ENCODE data around the gene MGST1. TPM values are rescaled to one million over a fixed set of nuclear protein-coding genes. Genes with fewer than 3 reads are reported as not detected.

The MGST1 gene
- total RNA-seq, 1 experiment from 2014 or later, result 30.0 TPM

DNA sequence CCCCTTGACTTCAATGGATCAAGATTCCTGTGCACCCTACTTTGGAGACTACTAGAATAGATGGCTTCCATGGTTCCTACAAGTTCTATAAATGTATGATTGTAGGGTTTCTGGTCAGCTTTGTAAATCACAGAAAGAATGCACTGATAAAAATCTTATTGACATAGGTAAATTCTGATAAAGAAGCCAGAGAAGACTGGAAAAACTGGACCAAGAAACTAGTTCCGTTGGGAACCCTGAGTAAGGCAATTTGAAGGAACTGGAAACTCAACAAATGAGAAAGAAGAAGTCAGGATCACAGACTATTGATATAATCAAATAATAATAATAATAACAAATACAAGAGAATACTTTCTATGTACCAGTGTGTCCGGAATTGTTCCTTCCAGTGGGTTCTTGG, 15.4 kb upstream of the MGST1 start:
- POLR2A ChIA-PET (ENCODE audit: low non-redundant PET), result no interaction called here
- H3K4me1 ChIP-seq (ENCODE audit: insufficient read depth, low read length, poor library complexity, severe bottlenecking), result no peaks in the 10 kb centered on the region
- CTCF ChIA-PET, result no interaction called here
- no peak overlapping the region for H3K4me3 ChIP-seq (ENCODE audit: low read depth, low read length, poor library complexity, severe bottlenecking)
- intact Hi-C loops (cut with micrococcal nuclease; ENCODE audit: unreplicated experiment), result no loop called here
- no peaks in the 10 kb centered on the region for H3K36me3 ChIP-seq (ENCODE audit: insufficient read depth, low read length, poor library complexity, severe bottlenecking)
- no peaks in the 10 kb centered on the region for H3K9me3 ChIP-seq (ENCODE audit: low read depth, low read length, poor library complexity, severe bottlenecking)
- TF ChIP-seq, protein P1, sequence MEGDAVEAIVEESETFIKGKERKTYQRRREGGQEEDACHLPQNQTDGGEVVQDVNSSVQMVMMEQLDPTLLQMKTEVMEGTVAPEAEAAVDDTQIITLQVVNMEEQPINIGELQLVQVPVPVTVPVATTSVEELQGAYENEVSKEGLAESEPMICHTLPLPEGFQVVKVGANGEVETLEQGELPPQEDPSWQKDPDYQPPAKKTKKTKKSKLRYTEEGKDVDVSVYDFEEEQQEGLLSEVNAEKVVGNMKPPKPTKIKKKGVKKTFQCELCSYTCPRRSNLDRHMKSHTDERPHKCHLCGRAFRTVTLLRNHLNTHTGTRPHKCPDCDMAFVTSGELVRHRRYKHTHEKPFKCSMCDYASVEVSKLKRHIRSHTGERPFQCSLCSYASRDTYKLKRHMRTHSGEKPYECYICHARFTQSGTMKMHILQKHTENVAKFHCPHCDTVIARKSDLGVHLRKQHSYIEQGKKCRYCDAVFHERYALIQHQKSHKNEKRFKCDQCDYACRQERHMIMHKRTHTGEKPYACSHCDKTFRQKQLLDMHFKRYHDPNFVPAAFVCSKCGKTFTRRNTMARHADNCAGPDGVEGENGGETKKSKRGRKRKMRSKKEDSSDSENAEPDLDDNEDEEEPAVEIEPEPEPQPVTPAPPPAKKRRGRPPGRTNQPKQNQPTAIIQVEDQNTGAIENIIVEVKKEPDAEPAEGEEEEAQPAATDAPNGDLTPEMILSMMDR (conservative IDR thresholded peaks at IDR 0.05; ENCODE audit: low read depth, low read length), result no peak
- TF ChIP-seq EZH2 (IDR thresholded peaks at IDR 0.05; ENCODE audit: borderline replicate concordance, low read depth, low read length, poor library complexity, severe bottlenecking), result no peak
- no peaks in the 10 kb centered on the region for H3K27me3 ChIP-seq (replicated peaks; ENCODE audit: insufficient read depth, low read depth, low read length, poor library complexity)
- BruUV-seq (replicated peaks), result no TSS peak
- DNase-seq (ENCODE audit: low spot score), result no peak
- no peak overlapping the region for H3K27ac ChIP-seq (ENCODE audit: low read depth, low read length, poor library complexity, severe bottlenecking)

- Histone ChIP-seq H3K9me3 (ENCODE audit: low read depth, low read length, poor library complexity, severe bottlenecking) (no peaks in the 10 kb centered on the region), H3K27me3 (replicated peaks; ENCODE audit: insufficient read depth, low read depth, low read length, poor library complexity) (no peaks in the 10 kb centered on the region), H3K27ac (ENCODE audit: low read depth, low read length, poor library complexity, severe bottlenecking) (no peak overlapping the region), H3K4me3 (ENCODE audit: low read depth, low read length, poor library complexity, severe bottlenecking) (no peak overlapping the region), H3K36me3 (ENCODE audit: insufficient read depth, low read length, poor library complexity, severe bottlenecking) (no peaks in the 10 kb centered on the region), H3K4me1 (ENCODE audit: insufficient read depth, low read length, poor library complexity, severe bottlenecking) (no peaks in the 10 kb centered on the region)
- no peak for TF ChIP-seq EZH2 (IDR thresholded peaks at IDR 0.05; ENCODE audit: borderline replicate concordance, low read depth, low read length, poor library complexity, severe bottlenecking)
- TF ChIP-seq, protein P1 (conservative IDR thresholded peaks at IDR 0.05; ENCODE audit: low read depth, low read length), result no peak
- ChIA-PET CTCF (no interaction called here), POLR2A (ENCODE audit: low non-redundant PET) (no interaction called here)
- no peak for DNase-seq (ENCODE audit: low spot score)
- intact Hi-C loops (cut with micrococcal nuclease; ENCODE audit: unreplicated experiment), result no loop called here
- BruUV-seq (replicated peaks), result no TSS peak
Observed at GRCh38 chr12:16335838-16336237, 11.6 kb upstream of the MGST1 start.

DNA sequence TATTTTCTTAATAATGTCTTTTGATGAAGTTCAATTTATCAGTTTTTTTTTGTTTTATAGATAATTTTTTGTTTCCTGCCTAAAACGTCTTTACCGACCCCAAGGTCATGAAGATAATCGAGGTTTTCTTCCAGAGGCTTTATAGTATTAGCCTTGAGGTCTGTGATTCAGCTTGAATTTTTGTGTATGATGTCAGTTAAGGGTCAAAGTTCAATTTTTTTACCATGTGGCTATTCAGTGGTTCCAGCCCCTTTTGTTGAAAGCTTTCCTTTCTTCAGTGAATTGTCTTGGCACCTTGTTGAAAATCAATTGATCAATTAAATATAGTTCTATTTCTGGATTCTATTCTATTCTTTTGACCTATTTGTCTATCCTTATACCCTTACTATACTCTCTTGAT, 3.2 kb upstream of the MGST1 start:
- Histone ChIP-seq H3K4me3 (ENCODE audit: low read depth, low read length, poor library complexity, severe bottlenecking) (no peak overlapping the region), H3K27ac (ENCODE audit: low read depth, low read length, poor library complexity, severe bottlenecking) (no peak overlapping the region), H3K4me1 (ENCODE audit: insufficient read depth, low read length, poor library complexity, severe bottlenecking) (no peaks in the 10 kb centered on the region), H3K9me3 (ENCODE audit: low read depth, low read length, poor library complexity, severe bottlenecking) (no peaks in the 10 kb centered on the region), H3K27me3 (replicated peaks; ENCODE audit: insufficient read depth, low read depth, low read length, poor library complexity) (no peaks in the 10 kb centered on the region), H3K36me3 (ENCODE audit: insufficient read depth, low read length, poor library complexity, severe bottlenecking) (no peaks in the 10 kb centered on the region)
- no TSS peak for BruUV-seq (replicated peaks)
- POLR2A ChIA-PET (ENCODE audit: low non-redundant PET), result no interaction called here
- CTCF ChIA-PET, result no interaction called here
- intact Hi-C loops (cut with micrococcal nuclease; ENCODE audit: unreplicated experiment), result no loop called here
- no peak for DNase-seq (ENCODE audit: low spot score)
- TF ChIP-seq, protein P1 (conservative IDR thresholded peaks at IDR 0.05; ENCODE audit: low read depth, low read length), result no peak
- TF ChIP-seq EZH2 (IDR thresholded peaks at IDR 0.05; ENCODE audit: borderline replicate concordance, low read depth, low read length, poor library complexity, severe bottlenecking), result no peak
